B cell (primary cell): ENCODE results near the gene C11orf21.

Experiments used
- CTCF ChIP-seq: fragments of 200-600 bp; IDR thresholded peaks from one replicate; pipeline ENCODE4 v1.8.0; 2022; ENCODE audit warnings: antibody characterized with exemption, mild to moderate bottlenecking
- EZH2 ChIP-seq: IDR thresholded peaks from 2 replicates; pipeline ENCODE4 v1.6.1; 2012; ENCODE audit warnings: borderline replicate concordance, low read depth, mild to moderate bottlenecking, moderate library complexity, low read length; ENCODE audit not compliant: insufficient read depth, poor library complexity, severe bottlenecking

GRCh38 chr11:2276280-2277007 lies 25.3 kb downstream of the C11orf21 start:
- no peak for TF ChIP-seq EZH2
- TF ChIP-seq CTCF = no peak
